AG10803 (cell line): ENCODE measurements around the gene PSORS1C1.
"Not testable (repeated sequence)": the region's sequence is repeated elsewhere in the genome, so short reads cannot be mapped to it uniquely, and the experiment has no call there.

ENCODE experiments used
- DNase-seq: peaks from one replicate; pipeline ENCODE4 v3.0.0; 2010; ENCODE audit warnings: low read depth
- H3K4me3 ChIP-seq: 2 replicates; pipeline ENCODE4 v1.5.1; 2011; ENCODE audit warnings: mild to moderate bottlenecking, low read length, control low read depth
- CTCF ChIP-seq: conservative IDR thresholded peaks from 2 replicates; pipeline ENCODE4 v1.5.1; 2011; ENCODE audit warnings: mild to moderate bottlenecking, low read length, control low read depth, inconsistent platforms

The PSORS1C1 gene

GRCh38 chr6:31169123-31169857 lies 54.7 kb downstream of the PSORS1C1 start:
- no peak for DNase-seq
- no peak for TF ChIP-seq CTCF
- no peak overlapping the region for H3K4me3 ChIP-seq

GRCh38 chr6:31169858-31170599 lies 55.4 kb downstream of the PSORS1C1 start:
- not testable (repeated sequence) for H3K4me3 ChIP-seq, DNase-seq

- TF ChIP-seq CTCF, result no peak
- no peak within 1 kb of the TSS for H3K4me3 ChIP-seq
- DNase-seq, result no peak
Observed at GRCh38 chr6:31170600-31170881, 55.9 kb downstream of the PSORS1C1 start, which contains the start of gene POU5F1. Gene POU5F1, minus strand, starts transcription at chr6:31170682. Its CDS starts 62 bp downstream, at chr6:31170620.

- H3K4me3 ChIP-seq, result no peak overlapping the region
- no peak for TF ChIP-seq CTCF
- no peak for DNase-seq
Observed at GRCh38 chr6:31170987-31171671, 56.5 kb downstream of the PSORS1C1 start.

GRCh38 chr6:31171931-31172905 lies 57.6 kb downstream of the PSORS1C1 start:
- no peak overlapping the region for H3K4me3 ChIP-seq
- TF ChIP-seq CTCF, result no peak

GRCh38 chr6:31172973-31173384 lies 58.4 kb downstream of the PSORS1C1 start:
- no peak for TF ChIP-seq CTCF
- no peak for DNase-seq
- no peak overlapping the region for H3K4me3 ChIP-seq

More at GRCh38 chr6:31171931-31172905, 57.6 kb downstream of the PSORS1C1 start:
- no peak for DNase-seq

GRCh38 chr6:31173406-31173805 lies 58.8 kb downstream of the PSORS1C1 start:
- no peak for DNase-seq
- no peak overlapping the region for H3K4me3 ChIP-seq
- TF ChIP-seq CTCF, result no peak
